ENCODE results near the gene FAM222A.
"Not testable (repeated sequence)": the region's sequence is repeated elsewhere in the genome, so short reads cannot be mapped to it uniquely, and the experiment has no call there.

FAM222A gene

DNA sequence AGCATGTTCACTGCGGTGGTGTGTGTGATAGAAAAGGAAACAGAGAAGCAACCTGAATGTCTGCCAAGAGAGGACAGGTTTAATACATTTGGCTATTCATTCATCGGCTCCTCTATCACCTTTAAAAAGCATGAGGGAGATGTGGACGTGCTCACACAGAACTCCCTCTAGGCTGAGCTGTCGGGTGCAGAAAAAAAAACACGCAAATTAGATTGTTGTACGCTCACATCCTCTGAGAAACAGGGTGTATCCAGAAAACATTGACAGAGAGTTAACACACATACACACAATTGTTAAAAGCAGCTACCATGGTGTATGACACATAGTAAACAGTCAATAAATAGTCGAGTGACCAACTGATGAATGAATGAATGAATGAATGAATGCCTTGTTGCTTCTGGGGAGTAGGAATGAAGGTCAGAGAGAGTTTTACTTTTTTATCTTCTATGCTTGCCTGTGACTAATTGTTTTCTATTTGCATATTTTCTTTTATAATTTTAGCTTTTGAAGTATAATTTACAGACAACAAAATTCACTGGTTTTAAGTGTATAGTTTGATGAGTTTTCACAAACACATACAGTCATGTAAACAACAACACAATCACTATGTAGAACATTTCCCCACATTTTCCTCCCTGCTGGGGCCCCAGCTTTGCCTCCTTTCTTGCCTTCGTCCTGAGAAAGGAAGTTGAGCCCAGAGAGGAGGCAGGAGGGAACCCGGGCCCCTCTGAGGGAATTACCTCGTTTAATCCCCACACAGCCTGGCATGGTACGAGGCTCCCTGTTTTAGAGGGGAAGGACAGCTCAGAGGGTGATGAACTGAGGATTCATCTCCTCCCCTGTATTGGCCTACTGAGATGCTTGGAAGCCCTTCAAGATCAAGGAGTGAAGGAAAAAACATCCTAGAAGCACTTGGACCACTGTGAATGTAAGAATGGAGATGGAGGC, 19.7 kb upstream of the FAM222A start:
- DNase-seq = no peak

GRCh38 chr12:109694629-109695028, 19.0 kb upstream of the FAM222A start:
- not testable (repeated sequence) for DNase-seq

- DNase-seq = no peak
These were observed 18.2 kb upstream of the FAM222A start for GRCh38 chr12:109695416-109695815.

- no peak for DNase-seq
These were observed 17.6 kb upstream of the FAM222A start for GRCh38 chr12:109695961-109696461.

DNA sequence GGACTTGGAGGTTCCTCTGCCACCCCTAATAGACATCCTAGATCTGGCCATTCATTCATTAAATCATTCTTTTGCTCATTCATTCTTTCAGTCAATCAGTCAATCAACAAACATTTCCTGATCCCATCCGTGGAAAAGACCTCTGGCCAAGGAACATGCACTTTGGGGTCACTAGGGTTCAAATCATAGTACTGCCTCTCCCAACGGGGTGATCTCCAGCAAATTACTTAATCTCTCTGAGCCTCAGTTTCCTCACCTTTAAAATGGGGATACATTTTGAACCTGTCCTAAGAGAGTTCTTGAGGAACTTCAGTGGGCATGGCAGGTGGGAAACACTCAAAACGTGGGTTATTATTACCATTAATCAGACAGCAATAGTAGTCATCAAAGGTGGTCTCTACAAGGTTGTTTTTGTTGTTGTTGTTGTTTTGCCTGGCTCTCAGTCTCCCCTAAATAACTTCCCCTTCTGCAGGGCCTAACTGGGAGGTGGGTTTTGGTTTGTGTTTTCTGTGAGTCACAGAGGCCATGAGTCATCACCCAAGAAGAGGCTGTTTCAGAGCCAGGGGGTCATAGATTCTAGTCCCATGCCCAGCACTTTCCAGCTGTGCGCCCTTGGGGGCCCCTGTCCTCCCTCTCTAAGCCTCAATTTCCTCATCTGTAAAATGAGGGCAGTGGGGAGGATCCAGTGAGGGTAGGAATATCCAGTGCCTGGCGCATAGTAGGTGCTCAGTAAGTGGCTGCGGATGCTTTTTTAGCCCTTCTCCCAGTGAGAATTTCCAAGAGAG, 16.9 kb upstream of the FAM222A start:
- no peak for DNase-seq

GRCh38 chr12:109697270-109697553, 16.4 kb upstream of the FAM222A start:
- no peak for DNase-seq

GRCh38 chr12:109697877-109698468, 15.7 kb upstream of the FAM222A start:
- DNase-seq = no peak

- DNase-seq = no peak
These were observed 14.8 kb upstream of the FAM222A start for GRCh38 chr12:109698820-109699219.

GRCh38 chr12:109701064-109701463, 12.6 kb upstream of the FAM222A start:
- no peak for DNase-seq

GRCh38 chr12:109702111-109702841, 11.3 kb upstream of the FAM222A start:
- DNase-seq = no peak

- no peak for DNase-seq
These were observed 9.9 kb upstream of the FAM222A start for GRCh38 chr12:109703684-109704083.

- DNase-seq = no peak
These were observed 9.1 kb upstream of the FAM222A start for GRCh38 chr12:109704371-109705098.

DNA sequence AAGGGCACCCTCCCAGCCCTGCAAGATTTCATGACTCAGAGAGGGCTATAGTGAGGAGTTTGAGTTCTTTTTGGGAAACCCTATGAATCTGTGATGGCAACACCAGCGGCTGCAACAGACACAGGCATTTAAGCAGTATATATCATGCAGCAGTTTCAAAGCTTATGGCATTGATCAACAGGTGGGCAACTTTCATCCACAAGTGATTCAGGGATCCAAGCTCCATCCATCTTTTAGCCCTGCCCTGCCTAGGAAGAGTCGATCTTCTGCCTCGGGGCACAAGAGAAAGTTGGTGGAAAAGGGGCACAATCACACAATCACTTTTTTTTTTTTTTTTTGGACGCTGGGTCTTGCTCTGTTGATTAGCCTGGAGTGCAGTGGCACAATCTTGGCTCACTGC, 8.3 kb upstream of the FAM222A start:
- DNase-seq = no peak

DNA sequence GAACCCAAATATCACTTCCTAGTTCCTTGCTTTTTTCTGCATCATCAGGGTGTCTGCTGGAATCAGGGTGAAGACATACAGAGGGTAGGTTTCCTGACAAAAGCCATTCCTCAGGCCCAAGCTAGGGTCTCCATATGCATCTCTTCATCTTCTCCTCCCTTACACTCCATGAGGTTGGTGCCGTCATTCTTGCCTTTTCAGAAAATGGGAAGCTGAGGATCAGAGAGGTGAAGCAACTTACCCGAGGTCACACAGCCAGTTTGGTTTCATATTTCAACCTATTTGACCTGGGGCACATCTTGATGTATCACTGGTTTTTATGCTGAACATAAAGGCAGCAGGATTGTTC, 7.3 kb upstream of the FAM222A start:
- DNase-seq = no peak

GRCh38 chr12:109706747-109707469, 6.7 kb upstream of the FAM222A start:
- no peak for DNase-seq

DNA sequence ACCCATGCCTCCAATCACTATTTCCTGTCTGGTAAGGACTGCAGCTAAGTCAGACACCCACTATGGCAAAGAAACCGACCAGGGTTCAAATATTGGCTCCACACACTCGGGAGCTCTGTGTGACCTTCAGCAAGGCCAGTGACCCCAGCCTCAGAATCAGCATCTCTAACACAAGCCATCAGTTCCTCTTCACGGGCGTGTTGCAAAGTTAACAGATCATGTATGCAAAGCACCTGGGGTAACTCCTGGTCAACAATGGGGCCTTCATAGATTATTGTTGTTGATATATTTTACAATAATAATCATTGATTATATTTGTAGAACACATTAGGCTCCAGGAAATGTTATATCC, 6.2 kb upstream of the FAM222A start:
- no peak for DNase-seq

GRCh38 chr12:109708939-109709338, 4.7 kb upstream of the FAM222A start:
- no peak for DNase-seq

- DNase-seq = no peak
These were observed 4.1 kb upstream of the FAM222A start for GRCh38 chr12:109709401-109709991.

DNA sequence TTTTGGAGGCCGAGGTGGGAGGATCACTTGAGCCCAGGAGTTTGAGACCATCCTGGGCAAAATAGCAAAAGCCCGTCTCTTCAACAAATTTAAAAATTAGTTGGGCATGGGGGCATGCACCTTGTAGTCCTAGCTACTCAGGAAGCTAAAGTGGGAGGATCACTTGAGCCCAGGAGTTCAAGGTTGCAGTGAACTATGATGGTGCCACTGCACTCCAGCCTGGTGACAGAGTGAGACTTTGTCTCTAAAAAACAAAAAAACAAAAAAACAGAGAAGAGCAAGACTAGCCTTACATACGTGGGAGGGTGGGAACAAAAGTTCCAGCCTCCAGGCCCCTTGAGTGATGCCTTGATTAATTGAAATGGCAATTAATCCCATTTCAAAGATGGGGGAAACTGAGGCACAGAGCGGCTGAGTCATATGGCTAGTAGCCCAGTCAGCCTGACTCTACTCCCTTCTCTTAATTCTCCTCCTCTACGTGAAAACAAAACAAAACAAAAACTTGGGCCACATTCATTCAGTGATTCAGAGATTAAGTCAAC, 3.3 kb upstream of the FAM222A start:
- DNase-seq = no peak

DNA sequence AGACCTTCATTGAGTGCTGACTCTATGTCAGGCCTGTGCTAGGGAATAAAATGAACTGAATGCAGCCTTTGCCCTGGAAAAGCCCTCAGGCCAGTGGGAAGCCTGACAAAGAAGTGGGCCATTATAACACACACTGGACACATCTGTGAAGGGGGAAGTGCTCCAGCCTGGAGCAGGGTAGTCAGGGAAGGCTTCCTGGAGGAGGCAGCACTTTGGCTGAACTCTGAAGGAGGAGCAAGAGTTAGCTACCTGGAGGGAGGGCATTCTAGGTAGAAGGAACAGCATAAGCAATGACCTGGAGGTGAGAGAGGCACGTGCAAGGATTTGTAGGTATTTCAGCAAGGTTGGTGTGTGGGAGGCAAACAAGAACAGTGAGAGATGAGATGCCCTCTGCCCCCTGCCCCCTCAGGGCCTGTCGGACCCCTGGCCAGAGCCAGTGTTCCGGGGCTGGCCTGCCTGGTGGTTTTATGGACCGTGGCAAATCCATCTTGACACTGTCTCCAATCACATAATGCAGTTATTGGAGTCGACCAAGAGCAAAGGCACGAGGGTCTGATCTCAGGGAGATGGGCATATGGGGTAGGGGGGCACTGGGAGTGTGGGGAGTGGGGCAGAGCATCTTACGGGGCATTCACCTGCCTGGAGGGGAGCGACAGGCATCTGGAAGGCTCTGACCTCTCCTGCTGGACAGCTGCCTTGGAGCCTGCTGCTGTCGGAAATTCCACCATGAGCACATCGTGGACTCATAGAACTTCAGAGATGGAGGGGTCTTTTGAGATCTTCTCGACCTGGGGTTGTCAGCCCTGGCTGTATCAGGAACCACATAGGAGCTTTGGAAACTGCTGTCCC, 2.7 kb upstream of the FAM222A start:
- DNase-seq = no peak
